B cell (primary cell): ENCODE results near the gene NADK2. TPM values are rescaled to one million over a fixed set of nuclear protein-coding genes. Genes with fewer than 3 reads are reported as not detected.

Experiments used
- ATAC-seq: fragments of 200-7000 bp; cut with Tn5 transposase; one replicate; pipeline ENCODE4 v1.10.0; 2021; ENCODE audit warnings: low read depth, mild to moderate bottlenecking, moderate number of reproducible peaks, moderate library complexity
- CTCF ChIA-PET: fragments of 350-600 bp; sonication (Branson Sonifier 250); formaldehyde crosslinking; loops from one replicate; lab custom pipeline; 2021; ENCODE audit warnings: antibody characterized with exemption, inconsistent platforms; lab: Charles Lee
- POLR2A ChIA-PET: fragments of 350-600 bp; sonication (Branson Sonifier 250); formaldehyde crosslinking; loops from one replicate; lab custom pipeline; 2021; ENCODE audit warnings: antibody characterized with exemption; lab: Charles Lee
- DNase-seq: peaks from one replicate; pipeline ENCODE4 v3.0.0; 2013
- H2AFZ ChIP-seq: 2 replicates; pipeline ENCODE4 v1.6.1; 2012; ENCODE audit warnings: mild to moderate bottlenecking, low read depth, low read length; ENCODE audit not compliant: insufficient read depth, poor library complexity, severe bottlenecking
- H3K27ac ChIP-seq, 2 donors: 1 replicate in 1 of 2; 2 replicates in 1 of 2; pipeline ENCODE4 v1.5.1; 2012 to 2013; ENCODE audit warnings: low read length in 2 of 2, mild to moderate bottlenecking in 2 of 2, moderate library complexity in 1 of 2
- H3K27me3 ChIP-seq, 4 experiments: fragments of 200-600 bp in 1 of 4; sonication (generic) in 1 of 4; replicated peaks in 1 of 4; 1 replicate in 2 of 4; 2 replicates in 2 of 4; pipeline versions ENCODE4 v1.6.1 to v1.7.0; 2013 to 2016; ENCODE audit warnings: low read length in 3 of 4, mild to moderate bottlenecking in 2 of 4, mixed read lengths in 1 of 4, moderate library complexity in 1 of 4; ENCODE audit not compliant: insufficient read depth in 4 of 4, control insufficient read depth in 3 of 4; ENCODE audit errors: control extremely low read depth in 1 of 4
- H3K36me3 ChIP-seq, 2 experiments: replicated peaks in 1 of 2; 1 replicate in 1 of 2; 2 replicates in 1 of 2; pipeline versions ENCODE4 v1.6.1 to v1.7.1; 2013; ENCODE audit warnings: low read length in 1 of 2; ENCODE audit not compliant: insufficient read depth in 2 of 2, control insufficient read depth in 1 of 2; ENCODE audit errors: control extremely low read depth in 1 of 2, extremely low read depth in 1 of 2
- H3K4me1 ChIP-seq, 2 donors: fragments of 200-600 bp in 1 of 2; sonication (generic) in 1 of 2; 1 replicate in 1 of 2; 2 replicates in 1 of 2; pipeline versions ENCODE4 v1.5.1 to v1.6.1; 2013 to 2017; ENCODE audit warnings: low read length in 2 of 2; ENCODE audit not compliant: control insufficient read depth in 2 of 2, insufficient read depth in 2 of 2
- H3K4me2 ChIP-seq: replicated peaks from 2 replicates; pipeline ENCODE3; 2012; ENCODE audit warnings: mild to moderate bottlenecking, low read depth, low read length; ENCODE audit not compliant: poor library complexity, severe bottlenecking
- H3K4me3 ChIP-seq, 5 experiments: fragments of 200-600 bp in 1 of 5; sonication (generic) in 1 of 5; 1 replicate in 3 of 5; 2 replicates in 2 of 5; pipeline versions ENCODE4 v1.5.1 to v1.7.0; 2011 to 2016; ENCODE audit warnings: low read length in 4 of 5, mild to moderate bottlenecking in 4 of 5, low read depth in 2 of 5, control low read depth in 1 of 5, moderate library complexity in 1 of 5; ENCODE audit not compliant: insufficient read depth in 1 of 5; ENCODE audit errors: control extremely low read depth in 1 of 5, extremely low read depth in 1 of 5
- H3K79me2 ChIP-seq: fragments of 200-600 bp; sonication (generic); one replicate; pipeline ENCODE4 v1.6.0; 2016; ENCODE audit warnings: low read length; ENCODE audit not compliant: control insufficient read depth, insufficient read depth
- H3K9ac ChIP-seq: fragments of 200-600 bp; sonication (generic); 2 replicates; pipeline ENCODE4 v1.6.1; 2017; ENCODE audit warnings: mild to moderate bottlenecking, low read length, moderate library complexity
- H3K9me3 ChIP-seq, 3 donors: one replicate each; pipeline versions ENCODE4 v1.6.1 to v1.7.1; 2013; ENCODE audit warnings: low read length in 2 of 3; ENCODE audit not compliant: control insufficient read depth in 2 of 3, insufficient read depth in 1 of 3; ENCODE audit errors: control extremely low read depth in 1 of 3
- H4K20me1 ChIP-seq: 2 replicates; pipeline ENCODE4 v1.6.0; 2012; ENCODE audit warnings: mild to moderate bottlenecking, low read length; ENCODE audit not compliant: insufficient read depth, control insufficient read depth, poor library complexity, severe bottlenecking
- H3K27ac Mint-ChIP-seq: one replicate; pipeline ENCODE4 v1.8.0; 2021; ENCODE audit warnings: mixed read lengths
- H3K27me3 Mint-ChIP-seq: one replicate; pipeline ENCODE4 v1.8.0; 2021; ENCODE audit warnings: mixed read lengths
- H3K4me1 Mint-ChIP-seq: one replicate; pipeline ENCODE4 v1.8.0; 2021; ENCODE audit warnings: mixed read lengths
- H3K4me3 Mint-ChIP-seq: one replicate; pipeline ENCODE4 v1.8.0; 2021; ENCODE audit warnings: mixed read lengths
- H3K9me3 Mint-ChIP-seq: one replicate; pipeline ENCODE4 v1.8.0; 2022; ENCODE audit warnings: mixed read lengths; ENCODE audit not compliant: insufficient read depth
- EZH2 ChIP-seq: IDR thresholded peaks from 2 replicates; pipeline ENCODE4 v1.6.1; 2012; ENCODE audit warnings: borderline replicate concordance, low read depth, mild to moderate bottlenecking, moderate library complexity, low read length; ENCODE audit not compliant: insufficient read depth, poor library complexity, severe bottlenecking
- WGBS: methylation state at CpG from one replicate; pipeline ENCODE4 v1.1.5; 2013; ENCODE audit warnings: missing lambda C conversion rate; ENCODE audit not compliant: insufficient coverage; 5-methylcytosine and 5-hydroxymethylcytosine counted together
- intact Hi-C: fragments of 100-400 bp; cut with micrococcal nuclease; formaldehyde crosslinking; loops from one replicate; pipeline ENCODE4 v1.10.0; 2022
- polyA plus RNA-seq: library from polyadenylated mRNA; depleted of rRNA; stranded (reverse); fragments of >200 nt; gene quantifications from 2 replicates; pipeline ENCODE4 v1.2.3, GENCODE V29; 2012
- total RNA-seq, 2 donors: library from RNA; stranded (reverse); fragments of 120-200 nt in 1 of 2; gene quantifications; 1 replicate in 1 of 2; 2 replicates in 1 of 2; pipeline versions ENCODE4 v1.2.3 to v1.2.4, GENCODE V29; 2013 to 2022
- TF ChIP-seq, protein P1 (sequence below): fragments of 200-600 bp; IDR thresholded peaks from one replicate; pipeline ENCODE4 v1.8.0; 2022; ENCODE audit warnings: antibody characterized with exemption, mild to moderate bottlenecking

NADK2 gene
- total and polyA plus RNA-seq, 2 donors (not counting 1 experiment from before 2014, with no cell fraction given): 3.3 to 18.6 TPM

DNA sequence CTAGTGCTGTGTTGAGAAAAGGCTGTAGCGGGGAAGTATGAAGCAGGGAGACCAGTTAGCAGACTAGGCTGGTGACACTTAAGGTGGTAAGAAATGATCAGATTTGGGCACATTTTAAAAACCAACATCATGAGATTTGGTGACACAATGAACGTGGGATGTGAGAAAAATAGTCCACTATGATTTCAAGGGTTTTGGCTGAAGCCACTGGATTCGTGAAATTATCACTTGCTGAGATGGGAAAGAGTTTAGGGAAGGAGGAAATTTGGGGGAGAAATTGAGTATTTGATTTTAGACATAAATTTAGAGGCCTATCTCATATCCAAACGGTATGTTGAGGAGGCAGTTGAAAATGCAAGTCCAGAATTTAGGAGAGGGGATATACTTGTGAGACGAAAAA, 66.7 kb downstream of the NADK2 start:
- H3K9me3 Mint-ChIP-seq: no peaks in the 10 kb centered on the region
- CTCF ChIA-PET: no interaction called here

DNA sequence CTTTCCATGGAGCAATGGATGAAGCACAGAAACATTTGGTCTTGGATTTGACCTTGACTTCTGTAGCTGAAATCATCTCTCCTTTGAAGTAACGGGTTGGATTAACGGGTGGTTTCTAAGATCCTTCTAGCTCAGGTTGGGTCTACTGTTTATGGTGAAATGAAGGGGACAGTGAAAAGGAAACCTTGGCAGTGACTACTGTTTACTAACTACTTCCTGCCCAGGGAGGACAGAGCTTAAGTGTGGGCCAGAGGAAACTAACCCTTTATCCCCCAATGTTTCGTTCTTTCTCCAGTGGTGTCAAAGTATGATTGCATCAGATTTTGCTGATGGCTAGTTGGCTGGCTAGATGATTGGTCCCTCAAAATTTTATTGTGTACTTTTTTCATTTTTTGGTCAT, 67.6 kb downstream of the NADK2 start:
- Histone ChIP-seq H3K9me3 (no peaks in the 10 kb centered on the region), H3K36me3 (peaks cover 11 to 56% of the 10 kb centered on the region in 2 experiments), H3K4me1 (no peaks in the 10 kb centered on the region), H2AFZ (no peak overlapping the region), H3K9ac (no peak overlapping the region), H3K27ac (no peak overlapping the region), H3K4me2 (no peak overlapping the region), H3K27me3 (no peaks in the 10 kb centered on the region), H3K79me2 (no peaks in the 10 kb centered on the region), H3K4me3 (no peak overlapping the region), H4K20me1 (no peaks in the 10 kb centered on the region)
- Mint-ChIP-seq H3K9me3 (no peaks in the 10 kb centered on the region), H3K27me3 (no peaks in the 10 kb centered on the region), H3K4me3 (no peak overlapping the region), H3K4me1 (peaks cover 2% of the 10 kb centered on the region), H3K27ac (no peak overlapping the region)
- intact Hi-C loops: no loop called here
- no peak for ATAC-seq
- CTCF ChIA-PET: no interaction called here
- no CpG with 5 or more reads among the region's 3 CpGs for WGBS
- POLR2A ChIA-PET: no interaction called here
- no peak for TF ChIP-seq EZH2
- TF ChIP-seq, protein P1, sequence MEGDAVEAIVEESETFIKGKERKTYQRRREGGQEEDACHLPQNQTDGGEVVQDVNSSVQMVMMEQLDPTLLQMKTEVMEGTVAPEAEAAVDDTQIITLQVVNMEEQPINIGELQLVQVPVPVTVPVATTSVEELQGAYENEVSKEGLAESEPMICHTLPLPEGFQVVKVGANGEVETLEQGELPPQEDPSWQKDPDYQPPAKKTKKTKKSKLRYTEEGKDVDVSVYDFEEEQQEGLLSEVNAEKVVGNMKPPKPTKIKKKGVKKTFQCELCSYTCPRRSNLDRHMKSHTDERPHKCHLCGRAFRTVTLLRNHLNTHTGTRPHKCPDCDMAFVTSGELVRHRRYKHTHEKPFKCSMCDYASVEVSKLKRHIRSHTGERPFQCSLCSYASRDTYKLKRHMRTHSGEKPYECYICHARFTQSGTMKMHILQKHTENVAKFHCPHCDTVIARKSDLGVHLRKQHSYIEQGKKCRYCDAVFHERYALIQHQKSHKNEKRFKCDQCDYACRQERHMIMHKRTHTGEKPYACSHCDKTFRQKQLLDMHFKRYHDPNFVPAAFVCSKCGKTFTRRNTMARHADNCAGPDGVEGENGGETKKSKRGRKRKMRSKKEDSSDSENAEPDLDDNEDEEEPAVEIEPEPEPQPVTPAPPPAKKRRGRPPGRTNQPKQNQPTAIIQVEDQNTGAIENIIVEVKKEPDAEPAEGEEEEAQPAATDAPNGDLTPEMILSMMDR: no peak
- no peak for DNase-seq

More for the DNA sequence above, 66.7 kb downstream of the NADK2 start:
- Histone ChIP-seq H3K79me2 (no peaks in the 10 kb centered on the region), H2AFZ (no peak overlapping the region), H4K20me1 (no peaks in the 10 kb centered on the region), H3K9ac (no peak overlapping the region), H3K36me3 (peaks cover 14 to 59% of the 10 kb centered on the region in 2 experiments), H3K27me3 (no peaks in the 10 kb centered on the region), H3K9me3 (no peaks in the 10 kb centered on the region), H3K4me3 (no peak overlapping the region), H3K4me1 (no peaks in the 10 kb centered on the region), H3K4me2 (no peak overlapping the region), H3K27ac (no peak overlapping the region)
- TF ChIP-seq, protein P1: no peak
- 94% methylated on average over 3 of the region's 5 CpGs for WGBS
- POLR2A ChIA-PET: no interaction called here
- H3K4me3 Mint-ChIP-seq: no peak overlapping the region
- intact Hi-C loops: no loop called here
- no peaks in the 10 kb centered on the region for H3K27me3 Mint-ChIP-seq
- ATAC-seq: no peak
- no peak for DNase-seq
- H3K27ac Mint-ChIP-seq: no peak overlapping the region
- peaks cover 2% of the 10 kb centered on the region for H3K4me1 Mint-ChIP-seq
